Smooth muscle cell (in vitro differentiated cells): ENCODE measurements around the gene AP3S2. TPM values are rescaled to one million over a fixed set of nuclear protein-coding genes. Genes with fewer than 3 reads are reported as not detected.
"Not testable (repeated sequence)": the region's sequence is repeated elsewhere in the genome, so short reads cannot be mapped to it uniquely, and the experiment has no call there.

Experiments used
- DNase-seq: peaks from one replicate; lab custom pipeline; 2025; ENCODE audit not compliant: unreplicated experiment; lab: John Stamatoyannopoulos, UW
- H2AFZ ChIP-seq: fragments of 200-600 bp; sonication (generic); 2 replicates; pipeline ENCODE4 v1.6.0; 2016; ENCODE audit warnings: antibody characterized with exemption, low read depth, mild to moderate bottlenecking
- H3F3A ChIP-seq: fragments of 200-600 bp; sonication (generic); 2 replicates; pipeline ENCODE4 v1.6.0; 2017; ENCODE audit warnings: antibody characterized with exemption, low read depth
- H3K27ac ChIP-seq: fragments of 200-600 bp; sonication (generic); 2 replicates; pipeline ENCODE4 v1.5.1; 2016; ENCODE audit warnings: low read depth, mild to moderate bottlenecking
- H3K27me3 ChIP-seq: fragments of 200-600 bp; sonication (generic); 2 replicates; pipeline ENCODE4 v1.6.1; 2016; ENCODE audit warnings: low read depth, mild to moderate bottlenecking
- H3K36me3 ChIP-seq: fragments of 200-600 bp; sonication (generic); 2 replicates; pipeline ENCODE4 v1.5.1; 2016; ENCODE audit warnings: low read depth
- H3K4me1 ChIP-seq: fragments of 200-600 bp; sonication (generic); 2 replicates; pipeline ENCODE4 v1.5.1; 2016; ENCODE audit warnings: low read depth
- H3K4me2 ChIP-seq: fragments of 200-600 bp; sonication (generic); 2 replicates; pipeline ENCODE4 v1.6.0; 2016; ENCODE audit warnings: mild to moderate bottlenecking
- H3K4me3 ChIP-seq: fragments of 200-600 bp; sonication (generic); 2 replicates; pipeline ENCODE4 v1.5.1; 2016; ENCODE audit warnings: mild to moderate bottlenecking
- H3K79me2 ChIP-seq: fragments of 200-600 bp; sonication (generic); 2 replicates; pipeline ENCODE4 v1.6.0; 2016; ENCODE audit warnings: low read depth, mild to moderate bottlenecking
- H3K9ac ChIP-seq: fragments of 200-600 bp; sonication (generic); 2 replicates; pipeline ENCODE4 v1.6.0; 2016; ENCODE audit warnings: low read depth
- H3K9me3 ChIP-seq: fragments of 200-600 bp; sonication (generic); replicated peaks from 2 replicates; pipeline ENCODE4 v1.5.1; 2016; ENCODE audit warnings: low read depth
- H4K20me1 ChIP-seq: fragments of 200-600 bp; sonication (generic); 2 replicates; pipeline ENCODE4 v1.6.0; 2016; ENCODE audit warnings: low read depth
- WGBS: methylation state at CpG from one replicate; pipeline ENCODE4 v1.1.7; 2016; ENCODE audit warnings: low lambda C conversion rate; 5-methylcytosine and 5-hydroxymethylcytosine counted together
- polyA plus RNA-seq: library from polyadenylated mRNA; unstranded; fragments of >200 nt; fragmentation: Nextera tagmentation; extraction: Ambion mirVana; gene quantifications from 2 replicates; pipeline ENCODE4 v1.2.1, GENCODE V29; 2016
- total RNA-seq: library from RNA; depleted of rRNA; stranded (reverse); fragments of >200 nt; gene quantifications from 2 replicates; pipeline ENCODE4 v1.2.3, GENCODE V29; 2014
- TF ChIP-seq, protein P1 (sequence below): fragments of 200-600 bp; sonication (generic); IDR thresholded peaks from 2 replicates; pipeline ENCODE4 v1.5.1; 2017; ENCODE audit warnings: borderline replicate concordance, mild to moderate bottlenecking, antibody characterized with exemption; ENCODE audit not compliant: insufficient read depth, poor library complexity, severe bottlenecking

The AP3S2 gene
- total and polyA plus RNA-seq, 2 experiments from 2014 or later, result 9.4 to 55.8 TPM

DNA sequence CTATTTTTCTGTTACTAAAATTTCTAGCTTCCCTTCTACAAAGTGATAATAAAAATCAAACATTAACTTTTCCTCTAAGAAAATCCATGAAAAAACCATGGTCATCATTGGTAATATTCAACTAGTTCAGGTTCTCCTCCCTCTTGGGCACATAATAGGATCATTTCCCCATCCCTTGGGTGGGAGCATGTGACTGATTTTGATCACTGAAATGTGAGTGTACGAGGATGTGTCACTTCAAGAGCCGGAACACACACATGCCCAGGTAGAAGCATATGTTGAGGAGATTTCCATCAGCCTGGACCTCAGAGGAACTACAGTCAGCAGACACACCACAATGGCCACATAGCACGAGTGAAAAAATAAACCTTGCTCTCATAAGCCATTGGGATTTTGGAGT lies 36.1 kb downstream of the AP3S2 start:
- Histone ChIP-seq H3K9ac (no peak overlapping the region), H3K79me2 (no peaks in the 10 kb centered on the region), H4K20me1 (no peaks in the 10 kb centered on the region), H3K36me3 (no peaks in the 10 kb centered on the region), H3F3A (no peaks in the 10 kb centered on the region), H3K4me2 (no peak overlapping the region), H3K4me1 (no peaks in the 10 kb centered on the region), H2AFZ (no peak overlapping the region), H3K4me3 (no peak overlapping the region), H3K27ac (no peak overlapping the region), H3K9me3 (no peaks in the 10 kb centered on the region), H3K27me3 (no peaks in the 10 kb centered on the region)
- no peak for DNase-seq
- TF ChIP-seq, protein P1, sequence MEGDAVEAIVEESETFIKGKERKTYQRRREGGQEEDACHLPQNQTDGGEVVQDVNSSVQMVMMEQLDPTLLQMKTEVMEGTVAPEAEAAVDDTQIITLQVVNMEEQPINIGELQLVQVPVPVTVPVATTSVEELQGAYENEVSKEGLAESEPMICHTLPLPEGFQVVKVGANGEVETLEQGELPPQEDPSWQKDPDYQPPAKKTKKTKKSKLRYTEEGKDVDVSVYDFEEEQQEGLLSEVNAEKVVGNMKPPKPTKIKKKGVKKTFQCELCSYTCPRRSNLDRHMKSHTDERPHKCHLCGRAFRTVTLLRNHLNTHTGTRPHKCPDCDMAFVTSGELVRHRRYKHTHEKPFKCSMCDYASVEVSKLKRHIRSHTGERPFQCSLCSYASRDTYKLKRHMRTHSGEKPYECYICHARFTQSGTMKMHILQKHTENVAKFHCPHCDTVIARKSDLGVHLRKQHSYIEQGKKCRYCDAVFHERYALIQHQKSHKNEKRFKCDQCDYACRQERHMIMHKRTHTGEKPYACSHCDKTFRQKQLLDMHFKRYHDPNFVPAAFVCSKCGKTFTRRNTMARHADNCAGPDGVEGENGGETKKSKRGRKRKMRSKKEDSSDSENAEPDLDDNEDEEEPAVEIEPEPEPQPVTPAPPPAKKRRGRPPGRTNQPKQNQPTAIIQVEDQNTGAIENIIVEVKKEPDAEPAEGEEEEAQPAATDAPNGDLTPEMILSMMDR, result no peak
- 92% methylated on average over 3 of the region's 3 CpGs for whole genome bisulfite sequencing

DNA sequence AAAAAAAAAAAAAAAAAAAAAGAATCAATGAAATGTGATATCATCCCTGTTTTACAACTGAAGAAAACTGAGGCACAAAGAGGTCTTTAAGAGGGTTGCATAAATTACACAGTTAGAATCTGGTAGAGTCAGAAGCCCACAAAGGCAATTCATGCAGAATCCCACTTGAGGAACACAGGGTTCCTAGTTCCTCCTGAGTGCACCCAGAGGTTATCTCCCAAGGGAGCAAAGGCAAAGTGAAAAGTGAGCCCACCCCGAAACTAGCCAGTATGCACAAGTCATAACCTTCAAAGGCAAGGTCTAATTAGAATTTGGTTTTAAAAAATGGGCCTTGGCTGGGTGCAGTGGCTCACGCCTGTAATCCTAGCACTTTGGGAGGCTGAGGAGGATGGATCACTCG lies 37.8 kb downstream of the AP3S2 start:
- Histone ChIP-seq H3K4me1 (no peaks in the 10 kb centered on the region), H4K20me1 (no peaks in the 10 kb centered on the region), H3K36me3 (no peaks in the 10 kb centered on the region), H3K27me3 (no peaks in the 10 kb centered on the region), H3K4me2 (no peak overlapping the region), H3K27ac (no peak overlapping the region), H3K4me3 (no peak overlapping the region), H3K79me2 (no peaks in the 10 kb centered on the region), H3K9me3 (no peaks in the 10 kb centered on the region), H2AFZ (no peak overlapping the region), H3K9ac (no peak overlapping the region), H3F3A (no peaks in the 10 kb centered on the region)
- WGBS, result 97% methylated on average over 3 of the region's 3 CpGs
- TF ChIP-seq, protein P1, result no peak
- no peak for DNase-seq

DNA sequence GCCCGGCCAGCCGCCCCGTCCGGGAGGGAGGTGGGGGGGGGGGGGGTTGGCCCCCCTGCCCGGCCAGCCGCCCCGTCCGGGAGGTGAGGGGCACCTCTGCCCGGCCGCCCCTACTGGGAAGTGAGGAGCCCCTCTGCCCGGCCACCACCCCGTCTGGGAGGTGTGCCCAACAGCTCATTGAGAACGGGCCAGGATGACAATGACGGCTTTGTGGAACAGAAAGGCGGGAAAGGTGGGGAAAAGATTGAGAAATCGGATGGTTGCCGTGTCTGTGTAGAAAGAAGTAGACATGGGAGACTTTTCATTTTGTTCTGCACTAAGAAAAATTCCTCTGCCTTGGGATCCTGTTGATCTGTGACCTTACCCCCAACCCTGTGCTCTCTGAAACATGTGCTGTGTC lies 38.9 kb downstream of the AP3S2 start:
- H3K36me3 ChIP-seq, H3K4me2 ChIP-seq, H3K9me3 ChIP-seq, H3K4me1 ChIP-seq, H3K4me3 ChIP-seq, H3K27ac ChIP-seq, H3K9ac ChIP-seq, H2AFZ ChIP-seq, H3K79me2 ChIP-seq, H3K27me3 ChIP-seq, H3F3A ChIP-seq, DNase-seq, H4K20me1 ChIP-seq: not testable (repeated sequence)
- WGBS, result 93% methylated on average over 10 of the region's 17 CpGs

DNA sequence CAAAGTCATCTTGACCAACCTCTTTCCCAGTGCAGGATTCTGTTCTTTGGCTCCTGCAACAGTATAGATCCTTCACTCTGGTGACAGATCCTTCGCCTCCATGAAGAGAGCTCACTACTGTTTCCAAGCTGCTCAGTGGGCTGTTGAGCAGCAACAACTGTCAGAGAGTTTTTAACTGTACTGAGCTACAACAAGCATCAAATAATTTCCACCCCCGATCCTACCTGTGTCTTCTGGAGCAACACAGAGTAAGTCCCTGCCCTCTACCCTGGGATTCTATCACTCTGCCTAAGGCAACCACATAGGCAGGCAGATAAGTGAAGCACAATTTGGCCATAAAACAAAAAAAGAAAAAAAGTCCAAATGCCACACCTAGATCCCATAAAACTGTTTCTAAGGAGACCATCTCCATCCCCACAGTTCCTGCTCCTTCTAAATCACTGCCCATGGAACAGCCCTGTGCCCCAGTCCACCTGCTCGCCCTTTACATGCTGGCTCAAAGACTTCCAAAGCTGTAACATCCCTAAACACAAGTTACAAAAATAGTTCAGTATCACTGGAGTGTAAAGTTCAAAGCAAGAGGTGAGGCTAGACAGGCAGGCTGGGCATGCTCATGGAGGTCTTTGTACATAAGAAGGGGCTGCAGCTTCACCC lies 41.3 kb downstream of the AP3S2 start:
- Histone ChIP-seq H3K9me3 (no peaks in the 10 kb centered on the region), H3K4me3 (no peak overlapping the region), H3K27ac (no peak overlapping the region), H3K4me2 (no peak overlapping the region), H3K79me2 (no peaks in the 10 kb centered on the region), H4K20me1 (no peaks in the 10 kb centered on the region), H3F3A (peaks cover 4% of the 10 kb centered on the region), H3K4me1 (no peaks in the 10 kb centered on the region), H3K27me3 (no peaks in the 10 kb centered on the region), H2AFZ (no peak overlapping the region), H3K36me3 (no peaks in the 10 kb centered on the region), H3K9ac (no peak overlapping the region)
- TF ChIP-seq, protein P1, result no peak
- 96% methylated on average over 3 of the region's 3 CpGs for WGBS
- DNase-seq, result no peak
